ENCODE data around the gene ZFYVE21. TPM values are rescaled to one million over a fixed set of nuclear protein-coding genes. Genes with fewer than 3 reads are reported as not detected.

Gene ZFYVE21
- total RNA-seq, 1 experiment from 2014 or later, result 49.7 TPM

GRCh38 chr14:103711516-103712431 lies 3.8 kb upstream of the ZFYVE21 start:
- Histone ChIP-seq H3K56ac (ENCODE audit: insufficient read length, low read depth, low read length) (no peak overlapping the region), H3K79me2 (ENCODE audit: insufficient read depth, low read length) (no peaks in the 10 kb centered on the region; the same call in 1 of the 2 replicates), H2AFZ (ENCODE audit: low read length) (no peak overlapping the region), H3K4me1 (ENCODE audit: insufficient read depth, low read length) (peaks cover 3% of the 10 kb centered on the region; the same call in 1 of the 2 replicates), H3K27me3 (ENCODE audit: insufficient read depth, low read length) (no peaks in the 10 kb centered on the region), H4K20me1 (ENCODE audit: control insufficient read depth, insufficient read depth, insufficient read length) (no peaks in the 10 kb centered on the region), H3K4me2 (ENCODE audit: insufficient read depth, insufficient read length, low read length) (no peak overlapping the region), H4K8ac (replicated peaks; ENCODE audit: insufficient read length, low read depth, low read length) (no peak overlapping the region), H2BK15ac (ENCODE audit: low read depth, low read length) (no peak overlapping the region), H2AK5ac (ENCODE audit: insufficient read length, low read length) (no peak overlapping the region), H4K5ac (ENCODE audit: insufficient read length, low read depth, low read length) (no peak overlapping the region), H3K27ac (ENCODE audit: insufficient read length, low read depth, low read length) (no peak overlapping the region), H3K23me2 (ENCODE audit: insufficient read length, low read depth, low read length, poor library complexity, severe bottlenecking) (no peaks in the 10 kb centered on the region), H3K23ac (ENCODE audit: insufficient read length, low read depth, low read length) (no peak overlapping the region), H2BK20ac (ENCODE audit: low read depth, low read length, poor library complexity, severe bottlenecking) (no peak overlapping the region), H2BK120ac (ENCODE audit: low read depth, low read length, poor library complexity, severe bottlenecking) (no peak overlapping the region), H3K9ac (ENCODE audit: extremely low read depth, insufficient read length, low read length) (no peak overlapping the region), H3K14ac (ENCODE audit: insufficient read depth, low read length) (no peak overlapping the region), H2BK12ac (ENCODE audit: insufficient read length, low read depth, low read length) (no peak overlapping the region), H3K18ac (ENCODE audit: insufficient read length, low read depth, low read length) (no peak overlapping the region), H2BK5ac (ENCODE audit: insufficient read length, low read length) (no peak overlapping the region), H3T11ph (ENCODE audit: low read length) (no peak overlapping the region), H3K79me1 (ENCODE audit: insufficient read depth, low read depth, low read length, poor library complexity, severe bottlenecking) (no peaks in the 10 kb centered on the region), H3K9me3 (ENCODE audit: control insufficient read depth, low read depth, low read length) (no peaks in the 10 kb centered on the region), H3K4ac (ENCODE audit: low read depth, low read length) (no peak overlapping the region), H4K91ac (ENCODE audit: insufficient read length, low read depth, low read length) (no peak overlapping the region)
- TF ChIP-seq CTCF (conservative IDR thresholded peaks at IDR 0.05), result no peak
- no peaks in the 10 kb centered on the region; a peak in 2 of 5 replicates for H3K9me3 Mint-ChIP-seq
- H3K27me3 Mint-ChIP-seq (ENCODE audit: low read depth), result no peaks in the 10 kb centered on the region; the same call in 1 of the 2 replicates
- peaks cover 24 to 43% (median 26%) of the 10 kb centered on the region in 3 experiments; a peak in 6 of 7 replicates for H3K36me3 Mint-ChIP-seq (ENCODE audit: insufficient read depth in 1 of 3, low read depth in 3 of 3)
- no CpG with 5 or more reads among the region's 27 CpGs for WGBS (ENCODE audit: extremely low coverage, insufficient read length, low lambda C conversion rate)
- H3K4me3 Mint-ChIP-seq, result no peak overlapping the region; a peak in 1 of 5 replicates
- DNase-seq, result no peak
- peaks cover 25 to 27% of the 10 kb centered on the region in 2 experiments for H3K4me1 Mint-ChIP-seq
- H3K27ac Mint-ChIP-seq, result peak overlapping the region in 2 of 3 experiments; percentile 35 to 71; a peak in 2 of 7 replicates
